Activated CD4-positive, alpha-beta T cell treated with anti-CD3 and anti-CD28 coated beads for 36 hours (primary cell): ENCODE measurements around the gene CBS. TPM values are rescaled to one million over a fixed set of nuclear protein-coding genes. Genes with fewer than 3 reads are reported as not detected.
"Not testable (repeated sequence)": the region's sequence is repeated elsewhere in the genome, so short reads cannot be mapped to it uniquely, and the experiment has no call there.

Experiments
- ATAC-seq: fragments of 200-7000 bp; cut with Tn5 transposase; one replicate; pipeline ENCODE4 v1.10.0; 2021; ENCODE audit warnings: mild to moderate bottlenecking, moderate library complexity
- CTCF ChIA-PET: fragments of 350-600 bp; sonication (Branson Sonifier 250); formaldehyde crosslinking; loops from one replicate; lab custom pipeline; 2021; ENCODE audit warnings: antibody characterized with exemption; lab: Charles Lee
- POLR2A ChIA-PET: fragments of 350-600 bp; sonication (Branson Sonifier 250); formaldehyde crosslinking; loops from one replicate; lab custom pipeline; 2021; ENCODE audit warnings: antibody characterized with exemption, inconsistent platforms; lab: Charles Lee
- DNase-seq: peaks from one replicate; pipeline ENCODE4 v3.0.0-alpha.2; 2020
- H3K27ac Mint-ChIP-seq: one replicate; pipeline ENCODE4 v1.8.0; 2021; ENCODE audit warnings: mixed read lengths
- H3K27me3 Mint-ChIP-seq: one replicate; pipeline ENCODE4 v1.8.0; 2021; ENCODE audit warnings: mixed read lengths
- H3K36me3 Mint-ChIP-seq: one replicate; pipeline ENCODE4 v1.8.0; 2021; ENCODE audit warnings: low read depth, mixed read lengths
- H3K4me1 Mint-ChIP-seq: one replicate; pipeline ENCODE4 v1.8.0; 2021; ENCODE audit warnings: mixed read lengths
- H3K4me3 Mint-ChIP-seq: one replicate; pipeline ENCODE4 v1.8.0; 2021; ENCODE audit warnings: mild to moderate bottlenecking, moderate library complexity, mixed read lengths
- H3K9me3 Mint-ChIP-seq: one replicate; pipeline ENCODE4 v1.8.0; 2021; ENCODE audit warnings: low read depth, mixed read lengths
- intact Hi-C, 2 experiments: fragments of 100-400 bp; cut with DNase I in 1 of 2; cut with micrococcal nuclease in 1 of 2; formaldehyde crosslinking; loops; one replicate each; pipeline versions ENCODE4 v1.14.2 to v1.15.1; 2022 to 2024; cut with DNase I, micrococcal nuclease
- total RNA-seq, 2 experiments: library from RNA; stranded (reverse); gene quantifications; one replicate each; pipeline ENCODE4 v1.2.3, GENCODE V29; 2021

Gene CBS
- total RNA-seq, 2 experiments from 2014 or later = 88.3 to 98.5 TPM

GRCh38 chr21:43020771-43021170 lies 54.9 kb downstream of the CBS start:
- intact Hi-C loops = no loop called here
- no peaks in the 10 kb centered on the region for H3K9me3 Mint-ChIP-seq
- POLR2A ChIA-PET = no interaction called here
- CTCF ChIA-PET = no interaction called here
- DNase-seq (no peak), ATAC-seq (no peak)
- H3K27me3 Mint-ChIP-seq = no peaks in the 10 kb centered on the region
- no peaks in the 10 kb centered on the region for H3K4me1 Mint-ChIP-seq
- H3K27ac Mint-ChIP-seq = no peak overlapping the region
- no peak overlapping the region for H3K4me3 Mint-ChIP-seq
- H3K36me3 Mint-ChIP-seq = peaks cover 17% of the 10 kb centered on the region

- intact Hi-C loops = no loop called here
- H3K4me3 Mint-ChIP-seq = no peak overlapping the region
- no peaks in the 10 kb centered on the region for H3K9me3 Mint-ChIP-seq
- CTCF ChIA-PET = interaction anchor here (0.8 kb wide), 1 partner anchor 97 kb away, joined by 3 read pairs; no protein-coding TSS in a partner anchor
- H3K27me3 Mint-ChIP-seq = no peaks in the 10 kb centered on the region
- ATAC-seq (no peak), DNase-seq (no peak)
- H3K36me3 Mint-ChIP-seq = peaks cover 17% of the 10 kb centered on the region
- no peak overlapping the region for H3K27ac Mint-ChIP-seq
- no peaks in the 10 kb centered on the region for H3K4me1 Mint-ChIP-seq
- POLR2A ChIA-PET = no interaction called here
Measured at GRCh38 chr21:43020177-43020576, 55.5 kb downstream of the CBS start.

- ChIA-PET POLR2A (no interaction called here), CTCF (no interaction called here)
- Mint-ChIP-seq H3K36me3 (peaks cover 21% of the 10 kb centered on the region), H3K4me1 (no peaks in the 10 kb centered on the region), H3K27ac (no peak overlapping the region), H3K27me3 (no peaks in the 10 kb centered on the region), H3K9me3 (no peaks in the 10 kb centered on the region), H3K4me3 (no peak overlapping the region)
- intact Hi-C loops = no loop called here
- ATAC-seq = no peak
- DNase-seq = no peak
Measured at GRCh38 chr21:43018519-43018918, 57.1 kb downstream of the CBS start.

- ATAC-seq (no peak), DNase-seq (no peak)
- Mint-ChIP-seq H3K9me3 (no peaks in the 10 kb centered on the region), H3K4me1 (no peaks in the 10 kb centered on the region), H3K36me3 (peaks cover 26% of the 10 kb centered on the region), H3K4me3 (no peak overlapping the region), H3K27ac (no peak overlapping the region), H3K27me3 (no peaks in the 10 kb centered on the region)
- ChIA-PET CTCF (no interaction called here), POLR2A (no interaction called here)
- intact Hi-C loops = no loop called here
Measured at GRCh38 chr21:43016728-43017127, 58.9 kb downstream of the CBS start.

- Mint-ChIP-seq H3K27me3 (no peaks in the 10 kb centered on the region), H3K36me3 (peaks cover 21% of the 10 kb centered on the region), H3K9me3 (no peaks in the 10 kb centered on the region), H3K27ac (no peak overlapping the region), H3K4me1 (no peaks in the 10 kb centered on the region), H3K4me3 (no peak overlapping the region)
- no peak for ATAC-seq
- ChIA-PET POLR2A (no interaction called here), CTCF (no interaction called here)
- intact Hi-C loops = no loop called here
- DNase-seq = no peak
Measured at GRCh38 chr21:43015906-43016540, 59.6 kb downstream of the CBS start.

- Mint-ChIP-seq H3K4me3 (no peak overlapping the region), H3K4me1 (no peaks in the 10 kb centered on the region), H3K27ac (no peak overlapping the region), H3K9me3 (no peaks in the 10 kb centered on the region), H3K36me3 (peaks cover 27% of the 10 kb centered on the region), H3K27me3 (no peaks in the 10 kb centered on the region)
- DNase-seq (no peak), ATAC-seq (no peak)
- ChIA-PET CTCF (no interaction called here), POLR2A (no interaction called here)
- intact Hi-C loops = loop anchor here in 1 of 2 experiments (5.0 kb wide), 1 partner anchor 50 kb away; no protein-coding TSS in a partner anchor
Measured at GRCh38 chr21:43012596-43012995, 63.0 kb downstream of the CBS start.

- intact Hi-C loops = no loop called here
- POLR2A ChIA-PET = no interaction called here
- DNase-seq (no peak), ATAC-seq (no peak)
- Mint-ChIP-seq H3K36me3 (peaks cover 17% of the 10 kb centered on the region), H3K4me1 (no peaks in the 10 kb centered on the region), H3K27me3 (no peaks in the 10 kb centered on the region), H3K27ac (no peak overlapping the region), H3K4me3 (no peak overlapping the region), H3K9me3 (no peaks in the 10 kb centered on the region)
- CTCF ChIA-PET = no interaction called here
Measured at GRCh38 chr21:43006874-43007208, 68.8 kb downstream of the CBS start.

- intact Hi-C loops, H3K27ac Mint-ChIP-seq, ATAC-seq, DNase-seq, H3K27me3 Mint-ChIP-seq, H3K4me1 Mint-ChIP-seq, POLR2A ChIA-PET, H3K4me3 Mint-ChIP-seq, H3K9me3 Mint-ChIP-seq, CTCF ChIA-PET: not testable (repeated sequence)
- peaks cover 18% of the 10 kb centered on the region for H3K36me3 Mint-ChIP-seq
Measured at GRCh38 chr21:43006051-43006873, 69.4 kb downstream of the CBS start.

GRCh38 chr21:43005635-43006034 lies 70.0 kb downstream of the CBS start:
- Mint-ChIP-seq H3K27me3 (no peaks in the 10 kb centered on the region), H3K4me3 (no peak overlapping the region), H3K4me1 (no peaks in the 10 kb centered on the region), H3K27ac (no peak overlapping the region), H3K9me3 (no peaks in the 10 kb centered on the region), H3K36me3 (peaks cover 18% of the 10 kb centered on the region)
- no peak for DNase-seq
- no peak for ATAC-seq
- CTCF ChIA-PET = interaction anchor here (0.6 kb wide), 1 partner anchor 11 kb away, joined by 3 read pairs; no protein-coding TSS in a partner anchor
- intact Hi-C loops = no loop called here
- POLR2A ChIA-PET = no interaction called here

- no peaks in the 10 kb centered on the region for H3K27me3 Mint-ChIP-seq
- no peak for DNase-seq
- CTCF ChIA-PET = interaction anchor here (0.6 kb wide), 1 partner anchor 10 kb away, joined by 3 read pairs; no protein-coding TSS in a partner anchor
- ATAC-seq = no peak
- H3K36me3 Mint-ChIP-seq = peaks cover 20% of the 10 kb centered on the region
- intact Hi-C loops = loop anchor here in 1 of 2 experiments (5.0 kb wide), 1 partner anchor 58 kb away; no protein-coding TSS in a partner anchor
- no peak overlapping the region for H3K4me3 Mint-ChIP-seq
- H3K9me3 Mint-ChIP-seq = peaks cover 3% of the 10 kb centered on the region
- H3K4me1 Mint-ChIP-seq = no peaks in the 10 kb centered on the region
- no peak overlapping the region for H3K27ac Mint-ChIP-seq
- POLR2A ChIA-PET = no interaction called here
Measured at GRCh38 chr21:43004926-43005325, 70.7 kb downstream of the CBS start.
